Progenitor cell of endocrine pancreas (in vitro differentiated cells): ENCODE results near the gene ASB18. TPM values are rescaled to one million over a fixed set of nuclear protein-coding genes. Genes with fewer than 3 reads are reported as not detected.
"Not testable (repeated sequence)": the region's sequence is repeated elsewhere in the genome, so short reads cannot be mapped to it uniquely, and the experiment has no call there.

Experiments used
- DNase-seq: peaks from one replicate; pipeline ENCODE4 v3.0.0; 2021; ENCODE audit warnings: low spot score; ENCODE audit not compliant: unreplicated experiment
- H3K27ac Mint-ChIP-seq: 2 replicates; pipeline ENCODE4 v1.8.0; 2021; ENCODE audit warnings: mild to moderate bottlenecking, moderate library complexity, mixed read lengths
- H3K27me3 Mint-ChIP-seq: 2 replicates; pipeline ENCODE4 v1.8.0; 2021; ENCODE audit warnings: mixed read lengths
- H3K36me3 Mint-ChIP-seq: 2 replicates; pipeline ENCODE4 v1.8.0; 2022; ENCODE audit warnings: mixed read lengths; ENCODE audit not compliant: insufficient read depth
- H3K4me1 Mint-ChIP-seq: 2 replicates; pipeline ENCODE4 v1.8.0; 2021; ENCODE audit warnings: low read depth, mixed read lengths
- H3K4me3 Mint-ChIP-seq: 2 replicates; pipeline ENCODE4 v1.8.0; 2021; ENCODE audit warnings: low read depth, mild to moderate bottlenecking, moderate library complexity, mixed read lengths
- H3K9me3 Mint-ChIP-seq: 2 replicates; pipeline ENCODE4 v1.8.0; 2021; ENCODE audit warnings: low read depth, mixed read lengths
- total RNA-seq: library from RNA; stranded (reverse); gene quantifications from 2 replicates; pipeline ENCODE4 v1.2.1, GENCODE V29; 2021
- TF ChIP-seq, protein P1 (sequence below): fragments of 200-600 bp; sonication (generic); IDR thresholded peaks from one replicate; pipeline ENCODE4 v1.5.0; 2021; ENCODE audit warnings: antibody characterized with exemption, mild to moderate bottlenecking; ENCODE audit not compliant: unreplicated experiment

The ASB18 gene
- total RNA-seq, 1 donor from 2014 or later: not detected

- Mint-ChIP-seq H3K36me3 (no peaks in the 10 kb centered on the region), H3K9me3 (peaks cover 9% of the 10 kb centered on the region), H3K4me1 (no peaks in the 10 kb centered on the region), H3K27ac (no peak overlapping the region), H3K4me3 (no peak overlapping the region), H3K27me3 (no peaks in the 10 kb centered on the region)
- TF ChIP-seq, protein P1, sequence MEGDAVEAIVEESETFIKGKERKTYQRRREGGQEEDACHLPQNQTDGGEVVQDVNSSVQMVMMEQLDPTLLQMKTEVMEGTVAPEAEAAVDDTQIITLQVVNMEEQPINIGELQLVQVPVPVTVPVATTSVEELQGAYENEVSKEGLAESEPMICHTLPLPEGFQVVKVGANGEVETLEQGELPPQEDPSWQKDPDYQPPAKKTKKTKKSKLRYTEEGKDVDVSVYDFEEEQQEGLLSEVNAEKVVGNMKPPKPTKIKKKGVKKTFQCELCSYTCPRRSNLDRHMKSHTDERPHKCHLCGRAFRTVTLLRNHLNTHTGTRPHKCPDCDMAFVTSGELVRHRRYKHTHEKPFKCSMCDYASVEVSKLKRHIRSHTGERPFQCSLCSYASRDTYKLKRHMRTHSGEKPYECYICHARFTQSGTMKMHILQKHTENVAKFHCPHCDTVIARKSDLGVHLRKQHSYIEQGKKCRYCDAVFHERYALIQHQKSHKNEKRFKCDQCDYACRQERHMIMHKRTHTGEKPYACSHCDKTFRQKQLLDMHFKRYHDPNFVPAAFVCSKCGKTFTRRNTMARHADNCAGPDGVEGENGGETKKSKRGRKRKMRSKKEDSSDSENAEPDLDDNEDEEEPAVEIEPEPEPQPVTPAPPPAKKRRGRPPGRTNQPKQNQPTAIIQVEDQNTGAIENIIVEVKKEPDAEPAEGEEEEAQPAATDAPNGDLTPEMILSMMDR: no peak
- no peak for DNase-seq
These were observed 7.6 kb upstream of the ASB18 start for GRCh38 chr2:236271851-236272250.

DNA sequence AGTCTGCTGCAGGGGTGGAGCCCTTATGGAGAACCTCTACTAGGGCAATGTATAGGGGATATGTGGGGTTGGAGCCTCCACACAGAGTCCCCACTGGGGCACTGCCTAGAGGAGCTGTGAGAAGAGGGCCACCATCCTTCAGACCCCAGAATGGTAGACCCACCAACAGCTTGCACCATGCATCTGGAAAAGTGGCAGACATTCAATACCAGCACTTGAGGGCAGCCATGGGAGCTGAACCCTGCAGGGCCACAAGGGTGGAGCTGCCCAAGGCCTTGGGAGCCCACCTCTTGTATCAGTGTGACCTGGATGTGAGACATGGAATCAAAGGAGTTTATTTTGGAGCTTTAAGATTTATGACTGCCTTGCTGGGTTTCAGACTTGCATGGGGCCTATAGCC lies 5.7 kb upstream of the ASB18 start:
- H3K4me1 Mint-ChIP-seq, H3K27ac Mint-ChIP-seq, H3K36me3 Mint-ChIP-seq, H3K9me3 Mint-ChIP-seq, DNase-seq, H3K4me3 Mint-ChIP-seq: not testable (repeated sequence)
- peaks cover 16% of the 10 kb centered on the region for H3K27me3 Mint-ChIP-seq

- H3K9me3 Mint-ChIP-seq: peaks cover 11% of the 10 kb centered on the region
These were observed 1.5 kb upstream of the ASB18 start for GRCh38 chr2:236265675-236266074.

GRCh38 chr2:236262238-236262637 lies 2.0 kb downstream of the ASB18 start:
- Mint-ChIP-seq H3K27me3 (peaks cover 37% of the 10 kb centered on the region), H3K9me3 (peaks cover 5% of the 10 kb centered on the region), H3K27ac (no peak overlapping the region), H3K4me1 (no peaks in the 10 kb centered on the region), H3K36me3 (no peaks in the 10 kb centered on the region), H3K4me3 (no peak overlapping the region)
- TF ChIP-seq, protein P1: no peak
- DNase-seq: no peak

More at GRCh38 chr2:236265675-236266074, 1.5 kb upstream of the ASB18 start:
- TF ChIP-seq, protein P1: no peak
- Mint-ChIP-seq H3K36me3 (no peaks in the 10 kb centered on the region), H3K27me3 (peaks cover 24% of the 10 kb centered on the region), H3K4me3 (no peak overlapping the region), H3K27ac (no peak overlapping the region), H3K4me1 (no peaks in the 10 kb centered on the region)
- no peak for DNase-seq

- Mint-ChIP-seq H3K27ac (no peak overlapping the region), H3K27me3 (peaks cover 39% of the 10 kb centered on the region)
These were observed 2.8 kb downstream of the ASB18 start for GRCh38 chr2:236261452-236261851.

DNA sequence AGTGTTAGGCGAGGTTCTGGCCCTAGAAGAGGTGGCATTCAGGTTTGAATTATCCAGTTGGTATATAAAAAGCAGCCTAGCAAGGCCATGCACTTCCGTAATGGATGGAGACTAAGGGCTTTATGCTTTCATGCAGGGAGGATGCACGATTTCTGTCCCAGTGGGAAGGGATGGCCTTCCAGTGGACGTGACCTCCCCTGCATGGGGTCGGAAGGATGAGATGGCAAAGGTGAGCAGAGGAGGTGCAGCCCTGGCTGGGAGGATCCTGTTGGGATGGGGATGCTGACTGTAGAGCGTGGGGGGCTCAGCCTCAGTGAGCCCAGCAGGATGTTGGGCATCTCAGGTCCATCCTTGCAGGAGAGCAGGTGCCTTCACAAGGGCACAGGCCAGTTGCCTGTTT lies 4.8 kb downstream of the ASB18 start:
- Mint-ChIP-seq H3K4me1 (no peaks in the 10 kb centered on the region), H3K9me3 (peaks cover 5% of the 10 kb centered on the region), H3K36me3 (no peaks in the 10 kb centered on the region), H3K27ac (no peak overlapping the region), H3K27me3 (peaks cover 31% of the 10 kb centered on the region), H3K4me3 (no peak overlapping the region)
- DNase-seq: no peak
- TF ChIP-seq, protein P1: no peak

More at GRCh38 chr2:236261452-236261851, 2.8 kb downstream of the ASB18 start:
- H3K4me1 Mint-ChIP-seq: no peaks in the 10 kb centered on the region
- H3K4me3 Mint-ChIP-seq: no peak overlapping the region
- no peak for DNase-seq
- H3K36me3 Mint-ChIP-seq: no peaks in the 10 kb centered on the region
- TF ChIP-seq, protein P1: no peak
- peaks cover 5% of the 10 kb centered on the region for H3K9me3 Mint-ChIP-seq
